ENCODE measurements around the gene SF3A1. TPM values are rescaled to one million over a fixed set of nuclear protein-coding genes. Genes with fewer than 3 reads are reported as not detected.
"Not testable (repeated sequence)": the region's sequence is repeated elsewhere in the genome, so short reads cannot be mapped to it uniquely, and the experiment has no call there.

Gene SF3A1
- total RNA-seq, 1 donor from 2014 or later = 193 TPM

DNA sequence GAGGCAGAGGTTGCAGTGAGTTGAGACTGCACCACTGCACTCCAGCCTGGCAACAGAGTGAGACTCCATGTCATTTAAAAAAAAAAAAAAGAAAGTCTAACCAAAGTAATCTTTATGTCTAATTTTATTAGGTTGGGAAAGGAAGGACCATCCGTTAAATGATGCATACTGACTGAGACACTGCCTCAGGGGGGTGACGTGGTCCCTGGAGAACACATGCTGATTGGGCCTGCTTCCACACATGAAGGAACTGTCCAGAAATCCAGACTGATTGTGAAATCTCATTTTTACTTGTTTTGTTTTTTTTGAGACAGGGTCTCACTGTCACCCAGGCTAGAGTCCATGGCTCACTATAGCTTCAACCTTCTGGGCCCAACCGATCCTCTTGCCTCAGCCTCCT is 5.5 kb downstream of the SF3A1 start:
- no peak for DNase-seq (ENCODE audit: low spot score)

GRCh38 chr22:30348809-30349208 is 7.9 kb downstream of the SF3A1 start:
- DNase-seq (ENCODE audit: low spot score) = no peak

DNA sequence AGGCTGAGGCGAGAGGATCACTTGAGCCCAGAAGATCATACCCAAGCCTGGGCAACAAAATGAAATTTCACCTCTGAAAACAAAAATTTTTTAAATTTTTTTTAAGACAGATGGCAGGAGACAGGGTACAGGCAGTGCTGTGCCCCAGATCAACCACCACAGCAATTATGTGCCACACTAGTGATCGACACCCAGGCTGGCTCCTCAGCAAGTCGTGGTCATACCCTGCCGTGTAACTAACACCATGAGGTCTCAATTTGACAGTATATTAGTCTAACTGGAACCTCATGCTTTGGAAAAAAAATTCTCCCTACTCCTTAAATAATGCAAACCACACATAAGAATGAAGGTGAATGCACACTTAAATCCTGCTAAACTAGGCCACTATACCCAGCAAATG is 8.3 kb downstream of the SF3A1 start:
- DNase-seq (ENCODE audit: low spot score) = no peak

DNA sequence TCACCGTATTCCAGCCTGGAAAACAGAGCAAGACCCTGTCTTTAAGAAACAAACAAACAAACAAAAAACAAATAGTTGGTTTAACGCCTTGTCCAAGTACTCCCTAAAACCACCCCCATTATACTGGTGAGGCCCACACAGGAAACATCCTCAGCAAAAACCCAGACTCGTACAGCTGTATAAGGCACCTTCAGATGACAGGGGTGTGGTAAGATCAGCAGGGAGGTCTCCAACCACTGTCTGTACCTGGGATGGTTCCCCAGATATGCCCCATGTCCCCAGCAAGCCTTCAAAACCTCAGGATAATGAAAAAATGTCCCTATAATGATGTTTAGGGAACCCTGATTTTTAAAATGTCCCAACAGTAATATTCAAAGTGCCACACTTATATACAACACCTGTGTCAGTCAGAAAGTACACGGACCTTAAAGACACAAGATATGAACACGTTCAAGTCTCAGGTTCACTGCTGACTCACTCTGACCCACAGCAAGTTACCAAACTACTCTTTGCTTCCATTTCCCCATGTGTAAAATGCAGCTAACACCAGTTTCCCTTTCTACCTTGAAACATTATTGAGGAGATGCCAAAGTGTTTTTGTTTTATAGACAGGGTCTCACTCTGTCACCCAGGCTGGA is 9.3 kb downstream of the SF3A1 start:
- no peak for DNase-seq (ENCODE audit: low spot score)

DNA sequence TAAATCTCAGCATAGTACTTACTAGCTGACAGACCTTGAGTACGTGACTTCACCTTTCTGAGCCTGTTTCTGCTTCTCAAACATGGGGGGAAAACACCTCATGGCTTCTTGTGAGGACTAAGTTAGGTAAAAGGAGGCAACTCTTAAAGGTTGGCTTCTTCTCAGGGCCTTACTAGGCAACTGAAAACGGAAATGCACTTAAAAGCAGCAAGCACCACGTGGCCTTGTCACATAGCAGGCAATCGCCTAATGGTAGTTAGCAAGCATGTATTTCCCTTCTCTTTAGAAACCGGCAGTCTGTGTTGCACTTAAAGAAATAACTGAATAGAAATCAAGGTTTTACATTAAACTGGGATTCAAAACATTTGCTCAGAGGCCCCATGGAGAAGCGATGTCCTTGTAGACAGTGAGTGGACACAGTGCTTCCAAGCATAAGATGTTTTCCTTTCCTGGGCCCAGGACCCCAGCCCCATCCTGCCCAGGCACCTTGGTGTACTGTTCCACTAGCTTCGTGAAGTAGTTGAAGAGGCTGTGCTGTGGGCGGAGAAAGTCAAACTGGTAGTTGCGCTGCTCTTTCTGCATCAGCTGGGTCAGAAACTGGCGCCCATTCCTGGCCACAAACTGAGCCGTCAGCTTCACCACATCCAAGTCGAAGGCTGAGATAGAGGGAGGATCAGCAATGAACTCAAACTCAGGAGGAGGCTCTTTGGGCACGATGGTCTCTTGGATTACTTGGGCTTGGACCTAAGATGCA is 12.1 kb downstream of the SF3A1 start:
- DNase-seq (ENCODE audit: low spot score) = no peak

GRCh38 chr22:30340911-30341685 is 15.6 kb downstream of the SF3A1 start:
- no peak for DNase-seq (ENCODE audit: low spot score)

DNA sequence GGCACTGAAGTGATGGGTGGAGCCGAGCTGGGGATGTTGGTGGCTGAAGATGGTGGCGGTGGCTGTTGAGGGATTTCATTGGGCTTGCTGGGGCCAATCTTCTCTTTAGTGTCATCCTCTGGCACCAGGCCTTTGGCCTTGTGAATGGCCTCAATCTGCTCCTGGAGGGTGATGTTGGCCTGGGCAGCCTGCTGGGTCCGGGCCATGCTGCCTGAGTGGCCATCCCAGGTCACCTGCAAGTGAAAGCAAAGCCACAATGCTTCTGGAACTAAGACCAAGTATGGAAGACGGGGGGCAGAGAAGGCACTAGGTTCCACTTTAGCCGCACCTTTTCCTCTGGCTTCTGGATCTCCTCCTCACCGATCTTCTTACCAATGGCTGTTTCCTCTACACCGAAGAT is 17.9 kb downstream of the SF3A1 start:
- no peak for DNase-seq (ENCODE audit: low spot score)

GRCh38 chr22:30338341-30338740 is 18.4 kb downstream of the SF3A1 start:
- not testable (repeated sequence) for DNase-seq (ENCODE audit: low spot score)

DNA sequence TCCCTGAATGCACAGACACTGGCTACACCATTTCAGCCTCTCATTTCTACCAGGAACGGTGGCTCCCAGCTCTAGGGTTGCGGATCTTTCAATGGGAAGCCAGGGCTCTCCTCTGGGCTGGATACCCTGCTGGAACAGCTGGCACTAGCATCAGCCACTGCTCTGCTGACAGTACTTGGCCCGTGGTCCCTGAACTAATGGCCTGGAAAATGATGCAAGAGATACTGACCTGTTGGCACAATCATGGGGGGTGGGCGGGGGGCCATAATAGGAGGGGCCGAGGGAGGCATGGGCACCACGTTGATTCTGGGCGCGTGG is 19.3 kb downstream of the SF3A1 start:
- no peak for DNase-seq (ENCODE audit: low spot score)

DNA sequence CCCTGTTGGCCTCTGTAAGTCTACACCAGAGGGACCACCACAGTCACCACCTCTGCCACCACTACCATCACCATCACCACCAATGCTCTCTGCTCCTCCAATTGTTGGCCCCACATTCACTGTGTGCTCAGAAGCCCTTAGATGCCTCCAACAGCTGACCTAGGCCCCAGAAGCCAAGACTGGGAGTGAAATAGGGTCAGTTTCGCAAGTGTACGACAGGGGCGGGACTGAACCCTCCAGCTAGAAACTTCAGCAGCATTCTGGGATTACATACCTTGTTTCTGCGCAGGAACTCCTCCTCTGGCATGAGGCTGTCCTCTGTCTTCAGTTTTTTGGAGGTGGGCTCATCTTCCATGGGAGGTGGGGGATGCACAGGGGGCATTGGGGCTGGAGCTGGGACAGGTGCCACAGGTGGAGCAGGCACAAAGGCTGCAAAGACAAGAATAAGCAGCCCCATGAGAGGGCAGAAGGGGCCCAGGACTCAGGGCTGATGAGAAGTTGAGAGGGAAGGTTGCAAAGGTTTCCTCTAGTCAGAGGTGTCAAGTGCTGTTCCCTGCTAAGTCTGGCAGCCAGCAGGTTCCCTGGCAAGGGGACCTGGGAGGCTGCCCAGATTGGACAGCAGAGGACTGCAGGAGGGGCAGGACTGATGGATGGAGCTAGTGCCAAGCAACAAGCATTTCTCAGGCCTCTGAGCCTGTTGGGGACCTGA is 19.8 kb downstream of the SF3A1 start:
- DNase-seq (ENCODE audit: low spot score) = no peak

DNA sequence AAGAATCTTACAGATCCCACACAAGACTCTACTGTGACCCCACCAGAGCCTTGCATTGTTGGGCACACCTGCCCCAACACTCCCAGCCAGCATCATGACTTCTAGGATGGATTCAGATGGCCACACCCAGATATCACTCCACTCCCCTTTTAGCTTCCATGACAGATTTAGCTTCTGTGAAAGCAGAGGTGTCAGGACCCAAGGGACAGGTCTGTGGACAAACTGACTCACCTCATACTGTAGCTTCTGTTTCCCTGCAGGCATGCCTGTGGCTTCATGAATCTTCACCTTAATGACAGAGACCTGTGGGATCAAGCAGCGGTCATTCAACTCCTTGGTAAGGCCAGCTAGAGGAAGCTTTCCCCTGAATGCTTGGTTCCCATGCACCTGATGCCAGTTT is 21.5 kb downstream of the SF3A1 start:
- DNase-seq (ENCODE audit: low spot score) = no peak

DNA sequence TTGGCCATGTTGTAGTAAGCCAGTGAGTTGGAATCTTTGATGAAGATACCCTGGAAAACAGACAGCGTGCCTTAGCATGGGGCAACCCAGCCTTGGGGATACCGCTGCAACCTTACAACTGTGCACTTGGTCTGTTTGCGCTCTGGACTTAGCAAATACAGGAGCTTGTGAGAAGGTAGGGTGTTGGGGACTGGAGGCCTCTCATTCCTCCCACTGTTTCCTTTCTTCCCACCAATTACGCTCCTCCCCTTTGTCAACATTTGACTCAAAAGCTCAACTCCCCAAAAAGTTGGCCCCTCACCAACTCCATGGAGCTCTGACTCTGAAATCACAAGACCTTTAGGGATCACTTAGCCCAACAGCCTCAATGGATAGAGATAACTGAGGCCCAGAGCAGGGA is 22.0 kb downstream of the SF3A1 start:
- no peak for DNase-seq (ENCODE audit: low spot score)

DNA sequence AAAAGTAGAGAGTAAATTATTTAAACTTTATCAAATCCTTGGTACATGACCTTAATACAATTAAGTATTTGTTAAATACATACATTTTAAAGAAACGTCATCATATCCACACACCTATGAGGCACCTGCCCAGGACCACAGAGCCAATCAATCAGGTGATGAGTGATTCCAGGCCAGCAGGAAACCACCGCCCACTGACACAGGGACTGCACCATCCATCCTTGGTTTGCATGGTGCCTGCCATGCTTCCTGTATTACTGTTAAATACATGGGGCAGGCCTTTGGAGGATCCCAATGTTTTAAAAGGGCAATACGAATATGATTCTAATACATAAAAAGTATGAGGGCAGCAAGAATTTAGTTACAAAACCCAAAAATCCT is 23.0 kb downstream of the SF3A1 start:
- no peak for DNase-seq (ENCODE audit: low spot score)

GRCh38 chr22:30332994-30333706 is 23.5 kb downstream of the SF3A1 start:
- DNase-seq (ENCODE audit: low spot score) = no peak

DNA sequence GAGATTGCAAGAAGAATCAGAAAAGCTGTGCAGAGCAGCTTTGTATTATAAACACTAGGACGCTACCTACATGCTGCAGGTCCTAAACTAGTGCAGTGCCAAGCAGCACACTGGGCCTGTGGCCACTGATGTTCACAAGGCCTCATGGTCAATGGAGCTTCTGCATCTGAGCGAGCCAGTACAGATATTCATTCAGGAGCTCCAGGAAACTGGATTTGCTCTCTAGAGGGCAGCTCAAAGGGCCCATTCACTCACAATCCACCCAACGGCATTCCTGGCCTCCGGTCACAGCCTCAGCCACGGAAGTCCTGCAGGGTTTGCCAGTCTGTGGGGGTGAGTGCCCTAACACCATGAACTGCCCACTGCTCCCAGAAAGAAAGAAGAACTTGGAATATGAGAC is 24.1 kb downstream of the SF3A1 start:
- no peak for DNase-seq (ENCODE audit: low spot score)

DNA sequence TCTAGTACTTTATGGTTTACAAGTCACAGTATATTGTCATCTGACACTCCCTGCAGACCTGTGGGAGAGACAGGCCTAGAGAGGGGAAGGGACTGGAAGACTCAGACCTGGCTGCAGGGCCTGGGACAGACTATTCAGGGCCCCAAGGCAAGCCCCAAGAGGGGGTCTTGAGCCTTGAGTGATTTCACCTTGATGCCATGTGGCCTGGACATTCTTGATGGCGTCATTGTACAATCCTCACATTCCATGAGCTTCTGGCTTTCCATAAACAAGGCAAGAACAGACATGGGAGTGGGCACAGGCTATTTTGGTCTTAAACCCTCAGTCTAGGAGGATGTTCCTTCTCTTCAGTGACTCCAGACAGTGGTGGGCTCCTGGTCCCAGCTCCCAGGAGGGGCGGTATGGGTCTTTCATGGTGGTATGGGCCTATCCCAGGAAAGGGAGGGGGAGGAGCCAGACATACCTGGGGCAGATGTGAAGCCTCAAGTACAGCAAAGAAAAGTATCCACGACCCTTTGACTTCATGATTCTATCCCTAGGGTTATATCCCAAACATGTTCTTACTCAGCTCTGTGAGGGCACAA is 28.1 kb downstream of the SF3A1 start:
- DNase-seq (ENCODE audit: low spot score) = no peak

GRCh38 chr22:30327864-30328345 is 28.8 kb downstream of the SF3A1 start:
- no peak for DNase-seq (ENCODE audit: low spot score)

- DNase-seq (ENCODE audit: low spot score) = peak; percentile 93
Measured at GRCh38 chr22:30326706-30327362, 29.9 kb downstream of the SF3A1 start, which contains the start of gene TBC1D10A. Gene TBC1D10A, minus strand, starts transcription at chr22:30326941. Its CDS starts 60 bp downstream, at chr22:30326881.

- DNase-seq (ENCODE audit: low spot score) = no peak
Measured at GRCh38 chr22:30326255-30326705, 30.4 kb downstream of the SF3A1 start.

GRCh38 chr22:30325724-30326254 is 30.9 kb downstream of the SF3A1 start:
- no peak for DNase-seq (ENCODE audit: low spot score)

Measured in ureter (tissue), 1 donor.